Activated CD4-positive, alpha-beta T cell treated with anti-CD3 and anti-CD28 coated beads, Interleukin-2, amount 50 U/mL, for 1 hour (primary cell): ENCODE data around the gene CIITA.
"Not testable (repeated sequence)": the region's sequence is repeated elsewhere in the genome, so short reads cannot be mapped to it uniquely, and the experiment has no call there.

Source experiments
- DNase-seq: peaks from one replicate; pipeline ENCODE4 v3.0.0-alpha.2; 2020

The CIITA gene

GRCh38 chr16:10964891-10965326, 87.9 kb downstream of the CIITA start:
- peak; percentile 56 for DNase-seq

- no peak for DNase-seq
Measured at GRCh38 chr16:10965440-10966061, 88.5 kb downstream of the CIITA start.

GRCh38 chr16:10966129-10966528, 89.1 kb downstream of the CIITA start:
- DNase-seq: no peak

GRCh38 chr16:10966559-10966958, 89.6 kb downstream of the CIITA start:
- DNase-seq: not testable (repeated sequence)

GRCh38 chr16:10967986-10968385, 91.0 kb downstream of the CIITA start:
- DNase-seq: no peak

- no peak for DNase-seq
Measured at GRCh38 chr16:10968498-10968897, 91.5 kb downstream of the CIITA start.

- DNase-seq: no peak
Measured at GRCh38 chr16:10969615-10970014, 92.6 kb downstream of the CIITA start.

- no peak for DNase-seq
Measured at GRCh38 chr16:10970065-10970464, 93.1 kb downstream of the CIITA start.

GRCh38 chr16:10971560-10971961, 94.6 kb downstream of the CIITA start:
- DNase-seq: no peak

- DNase-seq: no peak
Measured at GRCh38 chr16:10972108-10972818, 95.3 kb downstream of the CIITA start.

- no peak for DNase-seq
Measured at GRCh38 chr16:10972819-10973464, 95.9 kb downstream of the CIITA start.

GRCh38 chr16:10976634-10977033, 99.6 kb downstream of the CIITA start:
- DNase-seq: no peak

GRCh38 chr16:10978124-10978523, 101.1 kb downstream of the CIITA start:
- no peak for DNase-seq

GRCh38 chr16:10978871-10979446, 102.0 kb downstream of the CIITA start:
- DNase-seq: no peak

- no peak for DNase-seq
Measured at GRCh38 chr16:10979717-10980601, 103.0 kb downstream of the CIITA start.

- DNase-seq: no peak
Measured at GRCh38 chr16:10980813-10981212, 103.8 kb downstream of the CIITA start.

- peak; percentile 33 for DNase-seq
Measured at GRCh38 chr16:10981697-10982216, 104.8 kb downstream of the CIITA start.

- DNase-seq: no peak
Measured at GRCh38 chr16:10982465-10983150, 105.6 kb downstream of the CIITA start.

- peak; percentile 11 for DNase-seq
Measured at GRCh38 chr16:10983159-10983558, 106.2 kb downstream of the CIITA start.

- no peak for DNase-seq
Measured at GRCh38 chr16:10984509-10984908, 107.5 kb downstream of the CIITA start.
